K562 (cell line): ENCODE measurements around the gene SMARCD2. TPM values are rescaled to one million over a fixed set of nuclear protein-coding genes. Genes with fewer than 3 reads are reported as not detected.

ENCODE experiments used
- ATF4 ChIP-seq: fragments of 450-650 bp; formaldehyde crosslinking; IDR thresholded peaks from 2 replicates; pipeline ENCODE4 v1.4.0; 2022; ENCODE audit warnings: mild to moderate bottlenecking, moderate library complexity
- CBFA2T3 ChIP-seq: fragments of 450-650 bp; IDR thresholded peaks from 2 replicates; pipeline ENCODE4 v1.6.1; 2017
- DACH1 ChIP-seq: fragments of 450-650 bp; IDR thresholded peaks from 2 replicates; pipeline ENCODE4 v1.6.1; 2018; ENCODE audit not compliant: partially characterized antibody
- DIDO1 ChIP-seq: fragments of 450-650 bp; IDR thresholded peaks from 2 replicates; pipeline ENCODE4 v1.6.1; 2016; ENCODE audit warnings: low read depth, missing biosample characterization, missing genetic modification characterization
- HNRNPK ChIP-seq: fragments of 200-400 bp; formaldehyde crosslinking; IDR thresholded peaks from one replicate; pipeline ENCODE4 v1.6.1; 2018; ENCODE audit warnings: mild to moderate bottlenecking, low read depth, low read length; ENCODE audit not compliant: poor library complexity, severe bottlenecking
- MAFK ChIP-seq: IDR thresholded peaks from 2 replicates; pipeline ENCODE4 v1.6.1; 2011; ENCODE audit warnings: low read length, improper control_type of control experiment
- POLR2A ChIP-seq: fragments of 450-650 bp; conservative IDR thresholded peaks from 2 replicates; pipeline ENCODE4 v1.6.1; 2016
- PTBP1 ChIP-seq: fragments of 200-400 bp; formaldehyde crosslinking; IDR thresholded peaks from 2 replicates; pipeline ENCODE4 v1.6.1; 2017; ENCODE audit warnings: low read depth, low read length
- SMARCE1 ChIP-seq: fragments of 450-650 bp; IDR thresholded peaks from 2 replicates; pipeline ENCODE4 v1.7.1; 2016; ENCODE audit warnings: mild to moderate bottlenecking
- SREBF1 ChIP-seq: fragments of 150-350 bp; IDR thresholded peaks from 2 replicates; pipeline ENCODE4 v1.6.1; 2014; ENCODE audit warnings: antibody characterized with exemption, low read depth, low read length, borderline replicate concordance
- TAF1 ChIP-seq: IDR thresholded peaks from 2 replicates; pipeline ENCODE4 v1.6.1; 2011; ENCODE audit warnings: mild to moderate bottlenecking, low read length, moderate library complexity; ENCODE audit not compliant: insufficient read depth, control insufficient read depth, severe bottlenecking; ENCODE audit errors: extremely low read depth
- TCF7 ChIP-seq: sonication (generic); IDR thresholded peaks from 2 replicates; pipeline ENCODE4 v1.6.1; 2016; ENCODE audit warnings: antibody characterized with exemption, borderline replicate concordance
- ZNF217 ChIP-seq: sonication (generic); formaldehyde crosslinking; IDR thresholded peaks from 2 replicates; pipeline ENCODE4 v1.8.0; 2022; ENCODE audit warnings: mild to moderate bottlenecking, missing genetic modification reagents
- ZNF347 ChIP-seq: fragments of 450-650 bp; formaldehyde crosslinking; IDR thresholded peaks from 2 replicates; pipeline ENCODE4 v1.4.0; 2020; ENCODE audit warnings: low read depth, mild to moderate bottlenecking, moderate library complexity
- ZNF436 ChIP-seq: fragments of 250-450, 450-650 bp; sonication (Bioruptor Pico); formaldehyde crosslinking; IDR thresholded peaks from 2 replicates; pipeline ENCODE4 v1.7.0; 2020; ENCODE audit warnings: mild to moderate bottlenecking
- ZNF707 ChIP-seq: fragments of 250-450 bp; sonication (Bioruptor Pico); conservative IDR thresholded peaks from 2 replicates; pipeline ENCODE4 v1.8.0; 2022; ENCODE audit warnings: inconsistent platforms, mild to moderate bottlenecking, moderate library complexity
- polyA plus RNA-seq, 8 experiments: library from polyadenylated mRNA; depleted of rRNA in 4 of 8; stranded (reverse) in 5 of 8; unstranded in 3 of 8; fragments of >200 nt; fragmentation: Nextera tagmentation in 2 of 8; fragmentation: Illumina TruSeq in 1 of 8; extraction: Ambion mirVana in 2 of 8; extraction: Trizol in 1 of 8; gene quantifications; 2 replicates each; pipeline versions ENCODE4 v1.2.1 to v1.2.3, GENCODE V29; 2011 to 2014; ENCODE audit warnings: inconsistent platforms in 1 of 8, missing spikeins in 1 of 8
- total RNA-seq, 7 experiments: library from RNA; depleted of rRNA in 6 of 7; stranded (reverse); fragments of >200 nt in 6 of 7; fragmentation: Illumina TruSeq in 2 of 7; extraction: Trizol in 2 of 7; gene quantifications; 2 replicates each; pipeline versions ENCODE4 v1.2.1 to v1.2.3, GENCODE V29; 2011 to 2021; ENCODE audit warnings: low replicate concordance in 1 of 7
- TF ChIP-seq, protein P1 (sequence below): fragments of 250-450 bp; sonication (Bioruptor Pico); IDR thresholded peaks from 2 replicates; pipeline ENCODE4 v1.4.0; 2020; ENCODE audit warnings: mild to moderate bottlenecking, moderate library complexity
- TF ChIP-seq, protein P2 (sequence below): fragments of 250-450 bp; sonication (Bioruptor Pico); IDR thresholded peaks from 2 replicates; pipeline ENCODE4 v1.8.0; 2021; ENCODE audit warnings: mild to moderate bottlenecking, moderate library complexity
- TF ChIP-seq, protein P3 (sequence below): fragments of 250-450 bp; sonication (Bioruptor Pico); IDR thresholded peaks from 2 replicates; pipeline ENCODE4 v1.9.0; 2021; ENCODE audit warnings: mild to moderate bottlenecking, inconsistent platforms

The SMARCD2 gene
- total and polyA plus RNA-seq, 9 of the 15 experiments (the other 6 are each of a cell fraction or from before 2014, with no cell fraction given) = 1.7 to 114 (median 90.3) TPM

DNA sequence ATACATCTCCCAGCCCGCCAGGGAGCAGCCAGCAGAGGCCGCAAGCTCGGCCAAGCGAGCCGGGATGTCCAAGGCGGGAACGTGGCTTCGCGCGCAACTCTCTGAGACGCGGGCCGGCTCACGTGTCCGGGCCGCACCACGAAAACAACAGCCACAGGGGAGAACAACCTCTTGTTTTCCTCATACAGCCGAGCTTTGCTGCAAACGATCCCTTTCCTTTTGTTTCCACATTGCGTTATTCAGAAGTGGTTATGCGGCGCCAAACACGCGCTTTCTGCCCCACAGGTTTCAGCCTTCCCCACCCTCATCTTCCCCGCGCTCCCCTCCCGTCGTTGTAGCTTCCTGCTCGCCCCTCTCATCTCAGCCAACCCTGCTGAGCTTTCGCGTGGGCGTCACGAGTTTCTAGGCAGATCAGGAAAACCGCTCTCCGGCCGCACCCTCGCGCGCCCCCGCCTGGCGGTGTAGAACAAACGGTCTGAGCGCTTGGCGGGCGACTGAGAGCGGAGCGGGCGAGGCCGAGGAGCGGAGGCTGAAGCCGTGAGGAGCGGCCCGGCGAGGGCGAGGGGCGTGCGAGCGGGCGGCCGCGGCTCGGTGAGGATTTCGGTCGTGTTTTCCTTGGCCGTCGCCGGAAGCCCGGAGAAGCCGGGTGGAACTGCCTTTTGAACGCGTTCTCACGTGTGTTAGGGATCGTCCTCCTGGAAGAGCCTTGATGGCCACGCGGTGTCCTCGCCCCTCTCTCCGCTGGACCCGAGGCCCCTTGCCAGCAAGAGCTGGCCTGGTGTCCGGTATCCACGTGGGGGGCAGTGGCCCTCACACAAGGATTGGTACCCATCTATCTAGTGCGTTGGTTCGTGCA, 6.6 kb upstream of the SMARCD2 start (continued):
- TF ChIP-seq ATF4 (CRISPR knock-in tag) = no peak
- TF ChIP-seq ZNF436 (CRISPR knock-in tag) = no peak
- TF ChIP-seq POLR2A = peak; percentile 48; the same call in 1 of the 2 replicates
- TF ChIP-seq HNRNPK = no peak
- 0 out of 2 replicates have a peak, but pooled peaks have one; percentile 58 for TF ChIP-seq ZNF707 (CRISPR knock-in tag)
- TF ChIP-seq, protein P1, sequence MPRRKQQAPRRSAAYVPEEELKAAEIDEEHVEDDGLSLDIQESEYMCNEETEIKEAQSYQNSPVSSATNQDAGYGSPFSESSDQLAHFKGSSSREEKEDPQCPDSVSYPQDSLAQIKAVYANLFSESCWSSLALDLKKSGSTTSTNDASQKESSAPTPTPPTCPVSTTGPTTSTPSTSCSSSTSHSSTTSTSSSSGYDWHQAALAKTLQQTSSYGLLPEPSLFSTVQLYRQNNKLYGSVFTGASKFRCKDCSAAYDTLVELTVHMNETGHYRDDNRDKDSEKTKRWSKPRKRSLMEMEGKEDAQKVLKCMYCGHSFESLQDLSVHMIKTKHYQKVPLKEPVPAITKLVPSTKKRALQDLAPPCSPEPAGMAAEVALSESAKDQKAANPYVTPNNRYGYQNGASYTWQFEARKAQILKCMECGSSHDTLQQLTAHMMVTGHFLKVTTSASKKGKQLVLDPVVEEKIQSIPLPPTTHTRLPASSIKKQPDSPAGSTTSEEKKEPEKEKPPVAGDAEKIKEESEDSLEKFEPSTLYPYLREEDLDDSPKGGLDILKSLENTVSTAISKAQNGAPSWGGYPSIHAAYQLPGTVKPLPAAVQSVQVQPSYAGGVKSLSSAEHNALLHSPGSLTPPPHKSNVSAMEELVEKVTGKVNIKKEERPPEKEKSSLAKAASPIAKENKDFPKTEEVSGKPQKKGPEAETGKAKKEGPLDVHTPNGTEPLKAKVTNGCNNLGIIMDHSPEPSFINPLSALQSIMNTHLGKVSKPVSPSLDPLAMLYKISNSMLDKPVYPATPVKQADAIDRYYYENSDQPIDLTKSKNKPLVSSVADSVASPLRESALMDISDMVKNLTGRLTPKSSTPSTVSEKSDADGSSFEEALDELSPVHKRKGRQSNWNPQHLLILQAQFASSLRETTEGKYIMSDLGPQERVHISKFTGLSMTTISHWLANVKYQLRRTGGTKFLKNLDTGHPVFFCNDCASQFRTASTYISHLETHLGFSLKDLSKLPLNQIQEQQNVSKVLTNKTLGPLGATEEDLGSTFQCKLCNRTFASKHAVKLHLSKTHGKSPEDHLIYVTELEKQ (CRISPR knock-in tag) = peak; percentile 75
- TF ChIP-seq, protein P2, sequence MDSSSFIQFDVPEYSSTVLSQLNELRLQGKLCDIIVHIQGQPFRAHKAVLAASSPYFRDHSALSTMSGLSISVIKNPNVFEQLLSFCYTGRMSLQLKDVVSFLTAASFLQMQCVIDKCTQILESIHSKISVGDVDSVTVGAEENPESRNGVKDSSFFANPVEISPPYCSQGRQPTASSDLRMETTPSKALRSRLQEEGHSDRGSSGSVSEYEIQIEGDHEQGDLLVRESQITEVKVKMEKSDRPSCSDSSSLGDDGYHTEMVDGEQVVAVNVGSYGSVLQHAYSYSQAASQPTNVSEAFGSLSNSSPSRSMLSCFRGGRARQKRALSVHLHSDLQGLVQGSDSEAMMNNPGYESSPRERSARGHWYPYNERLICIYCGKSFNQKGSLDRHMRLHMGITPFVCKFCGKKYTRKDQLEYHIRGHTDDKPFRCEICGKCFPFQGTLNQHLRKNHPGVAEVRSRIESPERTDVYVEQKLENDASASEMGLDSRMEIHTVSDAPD (CRISPR knock-in tag) = peak; percentile 76
- TF ChIP-seq TAF1 = peak; percentile 68
- TF ChIP-seq CBFA2T3 = no peak
- TF ChIP-seq SMARCE1 = 0 out of 2 replicates have a peak, but pooled peaks have one; percentile 19
- TF ChIP-seq PTBP1 = peak; percentile 68; the same call in 1 of the 2 replicates
- TF ChIP-seq SREBF1 = peak; percentile 93
- no peak for TF ChIP-seq TCF7
- TF ChIP-seq ZNF347 (CRISPR knock-in tag) = no peak
- TF ChIP-seq, protein P3, sequence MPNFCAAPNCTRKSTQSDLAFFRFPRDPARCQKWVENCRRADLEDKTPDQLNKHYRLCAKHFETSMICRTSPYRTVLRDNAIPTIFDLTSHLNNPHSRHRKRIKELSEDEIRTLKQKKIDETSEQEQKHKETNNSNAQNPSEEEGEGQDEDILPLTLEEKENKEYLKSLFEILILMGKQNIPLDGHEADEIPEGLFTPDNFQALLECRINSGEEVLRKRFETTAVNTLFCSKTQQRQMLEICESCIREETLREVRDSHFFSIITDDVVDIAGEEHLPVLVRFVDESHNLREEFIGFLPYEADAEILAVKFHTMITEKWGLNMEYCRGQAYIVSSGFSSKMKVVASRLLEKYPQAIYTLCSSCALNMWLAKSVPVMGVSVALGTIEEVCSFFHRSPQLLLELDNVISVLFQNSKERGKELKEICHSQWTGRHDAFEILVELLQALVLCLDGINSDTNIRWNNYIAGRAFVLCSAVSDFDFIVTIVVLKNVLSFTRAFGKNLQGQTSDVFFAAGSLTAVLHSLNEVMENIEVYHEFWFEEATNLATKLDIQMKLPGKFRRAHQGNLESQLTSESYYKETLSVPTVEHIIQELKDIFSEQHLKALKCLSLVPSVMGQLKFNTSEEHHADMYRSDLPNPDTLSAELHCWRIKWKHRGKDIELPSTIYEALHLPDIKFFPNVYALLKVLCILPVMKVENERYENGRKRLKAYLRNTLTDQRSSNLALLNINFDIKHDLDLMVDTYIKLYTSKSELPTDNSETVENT = peak; percentile 84; the same call in 1 of the 2 replicates
- TF ChIP-seq MAFK = 0 out of 2 replicates have a peak, but pooled peaks have one; percentile 1
- peak; percentile 67; the same call in 1 of the 2 replicates for TF ChIP-seq DIDO1
- TF ChIP-seq DACH1 = peak; percentile 29
- TF ChIP-seq ZNF217 (CRISPR knock-in tag) = no peak
